Measurements from ENCODE around the gene TSPAN16. TPM values are rescaled to one million over a fixed set of nuclear protein-coding genes. Genes with fewer than 3 reads are reported as not detected.

TSPAN16 gene
- total RNA-seq, 2 experiments from 2014 or later: not detected

DNA sequence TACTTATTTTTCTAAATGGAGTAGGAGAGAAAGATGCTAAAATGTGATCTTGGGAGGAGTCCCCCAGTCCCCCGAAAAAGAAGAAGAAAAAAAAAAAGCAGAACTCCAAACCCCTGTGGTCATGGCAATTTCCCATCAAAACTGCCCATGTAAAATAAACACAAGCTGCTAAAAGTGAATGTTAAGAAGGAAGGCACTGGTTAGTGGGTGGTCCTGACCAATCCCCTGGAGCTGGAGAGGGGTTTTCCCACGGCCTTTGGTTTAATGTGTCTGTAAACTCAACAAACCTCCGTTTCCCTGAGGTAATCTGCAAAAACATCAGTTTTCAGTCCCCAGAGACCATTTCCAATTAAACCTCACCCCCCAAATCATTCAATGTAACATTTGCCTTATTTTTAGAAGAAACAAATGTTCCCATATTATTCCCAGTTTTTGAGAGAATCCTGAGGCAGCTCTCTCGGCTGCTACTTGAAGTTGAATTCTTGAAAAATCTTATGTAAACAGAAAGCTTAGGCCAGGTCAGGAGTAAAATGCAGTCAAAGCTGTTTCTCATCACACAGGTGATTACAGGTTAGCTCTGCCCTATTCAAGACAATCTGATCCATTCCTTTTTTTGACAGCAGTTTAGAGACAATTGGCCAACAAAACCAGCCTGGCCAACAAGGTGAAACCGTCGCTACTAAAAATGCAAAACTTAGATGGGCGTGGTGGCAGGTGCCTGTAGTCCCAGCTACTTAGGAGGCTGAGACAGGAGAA, 26.5 kb downstream of the TSPAN16 start:
- ATAC-seq (no peak), DNase-seq (no peak)
- TF ChIP-seq, protein P1, sequence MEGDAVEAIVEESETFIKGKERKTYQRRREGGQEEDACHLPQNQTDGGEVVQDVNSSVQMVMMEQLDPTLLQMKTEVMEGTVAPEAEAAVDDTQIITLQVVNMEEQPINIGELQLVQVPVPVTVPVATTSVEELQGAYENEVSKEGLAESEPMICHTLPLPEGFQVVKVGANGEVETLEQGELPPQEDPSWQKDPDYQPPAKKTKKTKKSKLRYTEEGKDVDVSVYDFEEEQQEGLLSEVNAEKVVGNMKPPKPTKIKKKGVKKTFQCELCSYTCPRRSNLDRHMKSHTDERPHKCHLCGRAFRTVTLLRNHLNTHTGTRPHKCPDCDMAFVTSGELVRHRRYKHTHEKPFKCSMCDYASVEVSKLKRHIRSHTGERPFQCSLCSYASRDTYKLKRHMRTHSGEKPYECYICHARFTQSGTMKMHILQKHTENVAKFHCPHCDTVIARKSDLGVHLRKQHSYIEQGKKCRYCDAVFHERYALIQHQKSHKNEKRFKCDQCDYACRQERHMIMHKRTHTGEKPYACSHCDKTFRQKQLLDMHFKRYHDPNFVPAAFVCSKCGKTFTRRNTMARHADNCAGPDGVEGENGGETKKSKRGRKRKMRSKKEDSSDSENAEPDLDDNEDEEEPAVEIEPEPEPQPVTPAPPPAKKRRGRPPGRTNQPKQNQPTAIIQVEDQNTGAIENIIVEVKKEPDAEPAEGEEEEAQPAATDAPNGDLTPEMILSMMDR (IDR thresholded peaks at IDR 0.05): no peak
- ChIA-PET POLR2A (interaction anchor here (1.3 kb wide), 1 partner anchor 80 kb away, joined by 3 read pairs; no protein-coding TSS in a partner anchor), CTCF (interaction anchor here (0.9 to 2.2 kb wide), 3 partner anchors 17 to 59 kb away, joined by 3 to 8 read pairs (median 5); partner anchors contain the start of gene RAB3D)
- no peaks in the 10 kb centered on the region for H3K9me3 Mint-ChIP-seq
- no peak overlapping the region for H3K27ac Mint-ChIP-seq
- intact Hi-C loops (cut with micrococcal nuclease): no loop called here
- no peaks in the 10 kb centered on the region for H3K36me3 Mint-ChIP-seq (ENCODE audit: low read depth)
- H3K27me3 Mint-ChIP-seq: peaks cover 18% of the 10 kb centered on the region
- H3K4me1 Mint-ChIP-seq (ENCODE audit: low read depth): peaks cover 18% of the 10 kb centered on the region
- H3K4me3 Mint-ChIP-seq: no peak overlapping the region

DNA sequence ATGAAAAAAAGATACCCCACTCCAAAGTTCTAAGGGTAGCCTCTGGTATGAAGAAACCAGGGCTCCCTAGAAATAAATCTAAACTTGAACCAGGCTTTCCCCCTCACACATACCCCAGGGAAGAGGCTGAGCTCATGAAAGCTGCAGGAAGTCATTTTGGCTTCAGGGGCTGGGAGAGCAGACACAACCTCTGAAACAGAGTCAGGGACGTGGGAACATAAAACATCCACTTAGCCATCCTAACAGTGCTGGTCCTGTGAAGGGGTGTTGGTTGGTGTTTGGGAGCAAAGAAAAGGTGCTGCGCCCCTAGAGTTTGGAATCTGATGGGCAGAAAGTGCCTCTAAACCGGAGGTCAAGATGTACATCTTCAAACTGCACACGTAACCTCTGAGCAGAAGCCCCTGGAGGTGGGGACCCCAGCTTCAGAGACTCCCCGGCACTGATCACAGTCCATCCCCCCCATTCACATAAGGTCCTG, 27.7 kb downstream of the TSPAN16 start:
- ATAC-seq: no peak
- no peaks in the 10 kb centered on the region for H3K36me3 Mint-ChIP-seq (ENCODE audit: low read depth)
- H3K27me3 Mint-ChIP-seq: peaks cover 13% of the 10 kb centered on the region
- intact Hi-C loops (cut with micrococcal nuclease): no loop called here
- POLR2A ChIA-PET: interaction anchor here (0.8 to 1.3 kb wide), 2 partner anchors 22 to 81 kb away, joined by 3 read pairs; partner anchors contain the start of genes CCDC159 and TMEM205
- peaks cover 18% of the 10 kb centered on the region for H3K4me1 Mint-ChIP-seq (ENCODE audit: low read depth)
- H3K4me3 Mint-ChIP-seq: peak overlapping the region; percentile 49
- CTCF ChIA-PET: interaction anchor here (2.2 kb wide), 1 partner anchor 58 kb away, joined by 8 read pairs; no protein-coding TSS in a partner anchor
- H3K27ac Mint-ChIP-seq: peak overlapping the region; percentile 83
- H3K9me3 Mint-ChIP-seq: no peaks in the 10 kb centered on the region
- TF ChIP-seq, protein P1 (IDR thresholded peaks at IDR 0.05): no peak
- no peak for DNase-seq

DNA sequence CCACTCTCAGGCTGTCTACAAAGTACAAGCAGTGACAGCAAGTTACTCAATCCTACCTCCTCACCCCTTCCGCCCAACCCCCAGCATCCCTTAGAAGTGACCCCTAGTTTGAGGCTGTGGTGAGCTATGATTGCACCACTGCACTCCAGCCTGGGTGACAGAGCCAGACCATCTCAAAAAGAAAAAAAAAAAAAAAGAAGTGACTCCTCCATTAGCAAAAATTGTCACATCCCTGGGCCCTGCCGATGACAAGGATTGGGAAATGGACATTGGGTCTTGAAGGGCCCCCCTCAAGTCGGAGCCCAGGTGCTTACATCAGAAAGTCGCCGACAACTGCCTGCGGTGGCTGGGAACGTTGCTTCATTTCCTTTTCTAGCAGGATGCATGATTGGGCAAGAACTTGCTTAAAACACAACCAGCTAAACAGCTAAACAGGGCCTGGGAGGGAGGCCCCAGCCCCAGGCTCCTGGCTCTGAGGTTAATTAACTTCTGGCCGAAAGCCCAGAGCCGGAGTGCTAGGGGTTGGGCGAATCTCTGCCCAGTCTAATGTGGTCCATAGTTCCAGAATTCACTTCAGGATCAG, 28.2 kb downstream of the TSPAN16 start:
- Mint-ChIP-seq H3K9me3 (no peaks in the 10 kb centered on the region), H3K4me1 (ENCODE audit: low read depth) (peaks cover 18% of the 10 kb centered on the region), H3K36me3 (ENCODE audit: low read depth) (no peaks in the 10 kb centered on the region), H3K27me3 (peaks cover 13% of the 10 kb centered on the region), H3K27ac (peak overlapping the region; percentile 83), H3K4me3 (peak overlapping the region; percentile 49)
- ChIA-PET POLR2A (interaction anchor here (0.8 to 1.7 kb wide), 5 partner anchors 11 to 81 kb away, joined by 3 to 4 read pairs (median 3); partner anchors contain the start of genes CCDC159, RAB3D and TMEM205), CTCF (interaction anchor here (0.6 to 2.7 kb wide), 4 partner anchors 9 to 57 kb away, joined by 3 to 8 read pairs (median 4); partner anchors contain the start of genes RAB3D and TMEM205)
- ATAC-seq (peak; percentile 89), DNase-seq (peak; percentile 74)
- TF ChIP-seq, protein P1 (IDR thresholded peaks at IDR 0.05): no peak
- intact Hi-C loops (cut with micrococcal nuclease): no loop called here

DNA sequence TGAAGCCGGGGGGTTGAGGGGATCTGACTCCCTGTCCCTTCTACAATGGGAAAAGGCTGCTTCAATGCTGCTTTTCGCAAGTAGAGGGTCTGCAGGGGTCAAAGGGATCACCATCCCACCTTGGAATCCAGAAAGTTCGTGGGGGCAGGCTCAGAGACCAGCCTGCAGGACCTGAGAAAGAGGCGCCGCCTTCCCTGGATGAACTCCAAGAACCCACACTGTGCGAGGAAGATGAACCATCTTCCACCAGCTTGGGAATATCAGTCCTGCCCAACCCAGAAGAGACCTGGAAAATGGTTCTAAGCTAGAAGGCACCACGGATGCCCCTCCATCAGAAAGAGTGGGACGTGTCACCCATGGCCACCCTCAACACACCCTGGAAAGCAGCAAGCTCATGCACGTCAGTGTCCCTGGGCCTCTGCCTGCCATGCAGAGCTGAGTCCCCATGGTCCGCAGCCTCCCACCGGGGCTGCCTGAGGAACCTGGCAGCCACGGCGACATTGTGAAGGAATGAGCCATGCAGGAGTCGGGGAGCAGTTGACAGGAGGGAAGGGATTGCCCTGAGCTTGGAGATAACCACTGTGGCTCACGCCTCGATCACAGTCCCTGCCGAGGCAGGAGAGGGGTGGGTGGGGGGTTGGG, 28.9 kb downstream of the TSPAN16 start:
- no peaks in the 10 kb centered on the region for H3K9me3 Mint-ChIP-seq
- ChIA-PET CTCF (interaction anchor here (1.1 to 2.7 kb wide), 3 partner anchors 14 to 31 kb away, joined by 3 to 6 read pairs (median 3); partner anchors contain the start of genes RAB3D and TMEM205), POLR2A (interaction anchor here (0.8 to 1.7 kb wide), 3 partner anchors 10 to 56 kb away, joined by 3 to 4 read pairs (median 4); partner anchors contain the start of gene RAB3D)
- ATAC-seq (no peak), DNase-seq (no peak)
- no peaks in the 10 kb centered on the region for H3K36me3 Mint-ChIP-seq (ENCODE audit: low read depth)
- H3K27ac Mint-ChIP-seq: peak overlapping the region; percentile 83
- intact Hi-C loops (cut with micrococcal nuclease): no loop called here
- peaks cover 13% of the 10 kb centered on the region for H3K27me3 Mint-ChIP-seq
- peak overlapping the region; percentile 49 for H3K4me3 Mint-ChIP-seq
- TF ChIP-seq, protein P1 (IDR thresholded peaks at IDR 0.05): no peak
- peaks cover 18% of the 10 kb centered on the region for H3K4me1 Mint-ChIP-seq (ENCODE audit: low read depth)

Data from activated CD8-positive, alpha-beta T cell treated with anti-CD3 and anti-CD28 coated beads for 36 hours (primary cell).